Suprapubic skin (tissue), 3 donors: Measurements from ENCODE around the gene UHMK1.
A peak's percentile ranks its signal among the peaks of the same experiment; 100 is the strongest.

Source experiments
- CTCF ChIP-seq, 2 donors: fragments of 200-600 bp in 1 of 2; fragments of 450-650 bp in 1 of 2; sonication (generic) in 1 of 2; IDR thresholded peaks; one replicate each; pipeline ENCODE4 v1.5.1; 2016 to 2019; ENCODE audit warnings: antibody characterized with exemption in 2 of 2, mild to moderate bottlenecking in 1 of 2, moderate library complexity in 1 of 2
- EP300 ChIP-seq: sonication (generic); formaldehyde crosslinking; IDR thresholded peaks from one replicate; pipeline ENCODE4 v1.6.1; 2017; ENCODE audit warnings: antibody characterized with exemption
- POLR2A ChIP-seq, 2 donors: fragments of 450-650 bp; IDR thresholded peaks; one replicate each; pipeline ENCODE4 v1.6.1; 2017; ENCODE audit warnings: antibody characterized with exemption in 2 of 2, mild to moderate bottlenecking in 2 of 2, moderate library complexity in 2 of 2

- no peak for TF ChIP-seq CTCF (IDR thresholded peaks at IDR 0.05)
- peak; percentile 50 to 75 for TF ChIP-seq POLR2A (IDR thresholded peaks at IDR 0.05)
- no peak for TF ChIP-seq EP300
These were observed 63.5 kb downstream of the UHMK1 start for GRCh38 chr1:162561037-162561615.
